Left cardiac atrium (tissue), 4 donors: ENCODE data around the gene ZNF682. TPM values are rescaled to one million over a fixed set of nuclear protein-coding genes. Genes with fewer than 3 reads are reported as not detected.
"Not testable (repeated sequence)": the region's sequence is repeated elsewhere in the genome, so short reads cannot be mapped to it uniquely, and the experiment has no call there.

ENCODE experiments used
- ATAC-seq, 2 donors: fragments of 200-7000 bp; cut with Tn5 transposase; one replicate each; pipeline ENCODE4 v1.9.1; 2020; ENCODE audit warnings: mild to moderate bottlenecking in 2 of 2, moderate library complexity in 2 of 2
- DNase-seq: peaks from one replicate; pipeline ENCODE4 v3.0.0-alpha.2; 2020
- intact Hi-C, 2 donors: fragments of 100-400 bp; cut with DNase I; formaldehyde crosslinking; loops; one replicate each; pipeline versions ENCODE4 v1.14.1 to v1.15.1; 2022 to 2023
- long read RNA-seq: library from polyadenylated mRNA; unstranded; transcript quantifications from one replicate; pipeline ENCODE4 v2.0.0, GENCODE V29; 2021
- total RNA-seq, 2 donors: library from RNA; stranded (reverse); fragmentation: NEBNext Ultra II Directional; extraction: Animal tissue kit (Norgen Biotek cat#: 25700); gene quantifications; one replicate each; pipeline ENCODE4 v1.2.1, GENCODE V29; 2021
- donor health status: DM: no; HTN: yes; CAD: no.
- donor health status: DM: no; HTN: yes; CAD: no; lungs with severe emphysema.
- donor health status: DM: yes; HTN: yes; CAD: no.
- donor health status: Dilated cardiomyopathy.

The ZNF682 gene
- total RNA-seq: 1 to 10 TPM; 3.5 to 3.7 TPM
- long read RNA-seq, partial matches to known transcripts: 0 of 1 reads
- long read RNA-seq, other reads (novel, unspliced or antisense): 0 of 1 reads

GRCh38 chr19:20039203-20039723, at the start of gene ZNF682:
TSS of gene ZNF682 (minus strand) at chr19:20039505. CDS start at chr19:20039345, 160 bp downstream.
- ATAC-seq: peak; percentile 100
- intact Hi-C loops: no loop called here
- peak; percentile 97 for DNase-seq

GRCh38 chr19:20082876-20083275, 43.6 kb upstream of the ZNF682 start:
- DNase-seq, ATAC-seq, intact Hi-C loops: not testable (repeated sequence)

- intact Hi-C loops, DNase-seq, ATAC-seq: not testable (repeated sequence)
Observed at GRCh38 chr19:20082232-20082833, 43.0 kb upstream of the ZNF682 start.

GRCh38 chr19:20080656-20081055, 41.4 kb upstream of the ZNF682 start:
- DNase-seq (no peak), ATAC-seq (no peak)
- intact Hi-C loops: no loop called here

GRCh38 chr19:20079476-20079875, 40.2 kb upstream of the ZNF682 start:
- no peak for DNase-seq
- no peak for ATAC-seq
- intact Hi-C loops: no loop called here

- ATAC-seq: peak; percentile 38 to 44
- intact Hi-C loops: no loop called here
- DNase-seq: peak; percentile 44
Observed at GRCh38 chr19:20078581-20079031, 39.3 kb upstream of the ZNF682 start.

- intact Hi-C loops: no loop called here
- DNase-seq: peak; percentile 98
- peak; percentile 99 for ATAC-seq
Observed at GRCh38 chr19:20077791-20078463, 38.6 kb upstream of the ZNF682 start, which contains the start of gene ZNF90. TSS of gene ZNF90 (plus strand) at chr19:20078000. CDS start at chr19:20078133, 133 bp downstream.

- DNase-seq: no peak
- no peak for ATAC-seq
- intact Hi-C loops: no loop called here
Observed at GRCh38 chr19:20072936-20073335, 33.6 kb upstream of the ZNF682 start.

GRCh38 chr19:20070691-20071090, 31.4 kb upstream of the ZNF682 start:
- ATAC-seq (no peak), DNase-seq (no peak)
- intact Hi-C loops: no loop called here

GRCh38 chr19:20068559-20068958, 29.3 kb upstream of the ZNF682 start:
- intact Hi-C loops, DNase-seq, ATAC-seq: not testable (repeated sequence)

GRCh38 chr19:20067943-20068342, 28.6 kb upstream of the ZNF682 start:
- ATAC-seq (no peak), DNase-seq (no peak)
- intact Hi-C loops: no loop called here

GRCh38 chr19:20066861-20067260, 27.6 kb upstream of the ZNF682 start:
- ATAC-seq: no peak
- intact Hi-C loops: no loop called here
- DNase-seq: no peak

GRCh38 chr19:20060282-20060681, 21.0 kb upstream of the ZNF682 start:
- ATAC-seq: no peak
- DNase-seq: no peak
- intact Hi-C loops: no loop called here

GRCh38 chr19:20058738-20059137, 19.4 kb upstream of the ZNF682 start:
- intact Hi-C loops, ATAC-seq, DNase-seq: not testable (repeated sequence)

- intact Hi-C loops: loop anchor here in 1 of 2 donors (1.0 kb wide), 1 partner anchor 12 kb away; no protein-coding TSS in a partner anchor
- ATAC-seq (peak; percentile 99 to 100), DNase-seq (peak; percentile 97)
Observed at GRCh38 chr19:20051841-20052768, 12.8 kb upstream of the ZNF682 start.

GRCh38 chr19:20045742-20046141, 6.4 kb upstream of the ZNF682 start:
- ATAC-seq, DNase-seq, intact Hi-C loops: not testable (repeated sequence)

- DNase-seq (no peak), ATAC-seq (peak; percentile 61 to 93)
- intact Hi-C loops: no loop called here
Observed at GRCh38 chr19:20044663-20045062, 5.4 kb upstream of the ZNF682 start.

- intact Hi-C loops: no loop called here
- ATAC-seq: peak in 1 of 2 donors; percentile 35
- no peak for DNase-seq
Observed at GRCh38 chr19:20038358-20039202, 725 bp downstream of the ZNF682 start.
